PC-9 (cell line): ENCODE results near the gene GIGYF2. TPM values are rescaled to one million over a fixed set of nuclear protein-coding genes. Genes with fewer than 3 reads are reported as not detected.

ENCODE experiments used
- BruUV-seq: library from RNA; stranded (reverse); fragments of 400-500 nt; replicated peaks from 2 replicates; lab custom pipeline; 2021; lab: Mats Ljungman, UMichigan
- CTCF ChIA-PET: fragments of 300-600 bp; sonication (Branson Sonifier 250); formaldehyde crosslinking; loops from one replicate; lab custom pipeline; 2022; ENCODE audit warnings: antibody characterized with exemption; lab: Charles Lee
- POLR2A ChIA-PET: fragments of 300-600 bp; sonication (Branson Sonifier 250); formaldehyde crosslinking; loops from one replicate; lab custom pipeline; 2022; ENCODE audit warnings: antibody characterized with exemption; ENCODE audit not compliant: unreplicated experiment; lab: Charles Lee
- DNase-seq, 2 experiments: peaks; one replicate each; pipeline versions ENCODE4 v3.0.0 to v3.0.0-alpha.2; 2015 to 2022; ENCODE audit warnings: mixed read lengths in 1 of 2
- H2AFZ ChIP-seq: fragments of 200-600 bp; sonication (generic); 2 replicates; pipeline ENCODE4 v1.8.1; 2017; ENCODE audit warnings: antibody characterized with exemption
- H3F3A ChIP-seq: fragments of 200-600 bp; sonication (generic); 2 replicates; pipeline ENCODE4 v1.8.1; 2017; ENCODE audit warnings: antibody characterized with exemption, mild to moderate bottlenecking, low read depth; ENCODE audit not compliant: insufficient read depth
- H3K27ac ChIP-seq: fragments of 200-600 bp; sonication (generic); 2 replicates; pipeline ENCODE4 v1.6.1; 2016; ENCODE audit warnings: mixed run types
- H3K27me3 ChIP-seq: fragments of 200-600 bp; sonication (generic); 2 replicates; pipeline ENCODE4 v1.6.1; 2016; ENCODE audit warnings: low read depth, mixed run types; ENCODE audit not compliant: insufficient read depth
- H3K36me3 ChIP-seq: fragments of 200-600 bp; sonication (generic); 2 replicates; pipeline ENCODE4 v1.6.1; 2016; ENCODE audit warnings: low read depth, mixed run types
- H3K4me1 ChIP-seq: fragments of 200-600 bp; sonication (generic); replicated peaks from 2 replicates; pipeline ENCODE4 v1.6.1; 2016; ENCODE audit warnings: mixed run types; ENCODE audit not compliant: insufficient read depth
- H3K4me2 ChIP-seq: fragments of 200-600 bp; sonication (generic); 2 replicates; pipeline ENCODE4 v1.6.1; 2017; ENCODE audit warnings: mixed run types
- H3K4me3 ChIP-seq: fragments of 200-600 bp; sonication (generic); 2 replicates; pipeline ENCODE4 v1.6.1; 2016; ENCODE audit warnings: mixed run types
- H3K79me2 ChIP-seq: fragments of 200-600 bp; sonication (generic); 2 replicates; pipeline ENCODE4 v1.6.1; 2017; ENCODE audit warnings: low read depth, mixed run types
- H3K9me2 ChIP-seq: fragments of 200-600 bp; sonication (generic); 2 replicates; pipeline ENCODE4 v1.8.1; 2017; ENCODE audit warnings: mild to moderate bottlenecking; ENCODE audit not compliant: insufficient read depth
- H3K9me3 ChIP-seq: fragments of 200-600 bp; sonication (generic); 2 replicates; pipeline ENCODE4 v1.8.1; 2016; ENCODE audit warnings: low read depth; ENCODE audit not compliant: insufficient read depth
- H4K20me1 ChIP-seq: fragments of 200-600 bp; sonication (generic); 2 replicates; pipeline ENCODE4 v1.8.1; 2017; ENCODE audit not compliant: insufficient read depth
- CTCF ChIP-seq: fragments of 200-600 bp; sonication (generic); conservative IDR thresholded peaks from 2 replicates; pipeline ENCODE4 v1.6.1; 2017; ENCODE audit warnings: mixed run types, antibody characterized with exemption, mild to moderate bottlenecking, moderate library complexity
- EZH2 ChIP-seq: fragments of 200-600 bp; sonication (generic); IDR thresholded peaks from 2 replicates; pipeline ENCODE4 v1.8.0; 2017; ENCODE audit warnings: antibody characterized with exemption, low read depth
- intact Hi-C: fragments of 100-400 bp; cut with micrococcal nuclease; formaldehyde crosslinking; loops from one replicate; pipeline ENCODE4 v1.10.0; 2022; ENCODE audit not compliant: unreplicated experiment
- total RNA-seq: library from RNA; stranded (reverse); gene quantifications from 2 replicates; pipeline ENCODE4 v1.2.3, GENCODE V29; 2021

Gene GIGYF2
- total RNA-seq, 1 experiment from 2014 or later: 86.4 TPM

- no peaks in the 10 kb centered on the region for H3K79me2 ChIP-seq
- no peaks in the 10 kb centered on the region; the same call in 1 of the 2 replicates for H4K20me1 ChIP-seq
- no peak overlapping the region for H3K4me2 ChIP-seq
- H3K27me3 ChIP-seq: no peaks in the 10 kb centered on the region
- H3K4me1 ChIP-seq: peaks cover 7% of the 10 kb centered on the region
- H3K4me3 ChIP-seq: no peak overlapping the region
- POLR2A ChIA-PET: no interaction called here
- CTCF ChIA-PET: no interaction called here
- TF ChIP-seq CTCF: no peak
- TF ChIP-seq EZH2: no peak
- intact Hi-C loops: no loop called here
- H3K36me3 ChIP-seq: peaks cover 42% of the 10 kb centered on the region
- no peak for DNase-seq
- H3K9me3 ChIP-seq: no peaks in the 10 kb centered on the region
- peaks cover 13% of the 10 kb centered on the region for H3F3A ChIP-seq
- BruUV-seq: no TSS peak
- H3K27ac ChIP-seq: no peak overlapping the region
- H3K9me2 ChIP-seq: no peaks in the 10 kb centered on the region
- no peak overlapping the region for H2AFZ ChIP-seq
Measured at GRCh38 chr2:232800166-232800565, 103.0 kb downstream of the GIGYF2 start.

DNA sequence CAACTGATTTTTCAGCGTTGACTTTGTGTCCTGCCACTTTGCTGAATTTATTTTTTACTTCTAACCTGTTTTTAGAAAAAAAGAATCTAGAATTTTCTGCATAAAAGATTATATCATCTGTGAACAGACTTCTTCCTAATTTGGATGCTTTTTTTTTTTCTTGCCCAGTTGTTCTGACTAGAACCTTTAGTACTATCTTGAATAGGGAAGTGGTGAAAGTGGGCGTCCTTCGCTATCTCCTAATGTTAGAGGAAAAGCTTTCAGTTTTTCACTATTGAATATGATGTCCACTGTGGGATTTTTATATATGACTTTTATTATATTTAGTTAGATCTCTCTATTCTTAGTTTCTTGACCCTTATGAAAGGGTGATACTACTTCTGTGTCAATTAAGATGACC, 105.0 kb downstream of the GIGYF2 start:
- no peak overlapping the region for H3K4me2 ChIP-seq
- H3K27ac ChIP-seq: no peak overlapping the region
- H3K27me3 ChIP-seq: no peaks in the 10 kb centered on the region
- H3K9me3 ChIP-seq: no peaks in the 10 kb centered on the region
- peaks cover 32% of the 10 kb centered on the region for H3K36me3 ChIP-seq
- no peaks in the 10 kb centered on the region; the same call in none of the 2 replicates for H4K20me1 ChIP-seq
- POLR2A ChIA-PET: no interaction called here
- H3K4me3 ChIP-seq: no peak overlapping the region
- TF ChIP-seq EZH2 (no peak), CTCF (no peak)
- H3F3A ChIP-seq: peaks cover 3% of the 10 kb centered on the region; the same call in 1 of the 2 replicates
- no peak overlapping the region for H2AFZ ChIP-seq
- H3K79me2 ChIP-seq: no peaks in the 10 kb centered on the region
- no peak for DNase-seq
- CTCF ChIA-PET: no interaction called here
- no peaks in the 10 kb centered on the region for H3K4me1 ChIP-seq
- no TSS peak for BruUV-seq
- H3K9me2 ChIP-seq: no peaks in the 10 kb centered on the region
- intact Hi-C loops: no loop called here

DNA sequence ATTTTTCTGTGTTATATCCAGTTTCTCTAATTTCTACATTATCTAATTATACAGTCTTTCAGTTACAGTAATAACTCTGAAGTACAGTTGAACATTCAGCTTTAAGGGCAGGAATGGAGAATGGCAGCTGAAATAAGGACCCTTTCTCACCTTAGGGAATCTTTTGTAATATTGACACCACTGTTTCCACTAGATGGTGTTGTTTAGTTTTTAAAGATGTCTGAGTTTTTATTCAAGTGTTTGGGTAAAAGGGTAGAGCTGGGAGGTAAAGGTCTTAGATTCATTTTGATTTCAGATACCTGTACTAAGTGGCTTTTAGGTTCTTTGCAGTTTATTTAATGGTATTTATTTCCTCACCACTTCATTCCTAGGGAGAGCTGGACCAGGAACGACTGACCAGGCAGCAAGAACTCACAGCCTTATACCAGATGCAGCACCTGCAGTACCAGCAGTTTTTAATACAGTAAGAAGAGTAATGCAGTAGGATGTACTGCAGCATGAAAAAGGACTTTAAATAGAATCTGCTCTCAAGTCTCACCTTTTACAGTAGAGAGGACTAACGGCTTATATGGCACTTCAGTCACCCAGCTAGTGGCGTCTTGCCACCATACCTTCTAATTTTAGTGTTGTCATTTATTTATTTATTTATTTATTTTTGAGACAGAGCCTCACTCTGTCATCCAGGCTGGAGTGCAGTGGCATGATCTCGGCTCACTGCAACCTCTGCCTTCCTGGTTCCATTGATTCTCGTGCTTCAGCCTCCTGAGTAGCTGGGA, 112.4 kb downstream of the GIGYF2 start:
- 0 out of 2 replicates have a peak, but pooled peaks cover 7% of the 10 kb centered on the region for H3K4me1 ChIP-seq
- ChIA-PET CTCF (interaction anchor here (0.6 kb wide), 1 partner anchor 471 kb away, joined by 3 read pairs; no protein-coding TSS in a partner anchor), POLR2A (interaction anchor here (0.6 kb wide), 1 partner anchor 882 kb away, joined by 7 read pairs; no protein-coding TSS in a partner anchor)
- no peak for DNase-seq
- no peak overlapping the region for H3K27ac ChIP-seq
- no peak overlapping the region for H2AFZ ChIP-seq
- BruUV-seq: no TSS peak
- no peaks in the 10 kb centered on the region; the same call in 1 of the 2 replicates for H3K79me2 ChIP-seq
- peaks cover 57% of the 10 kb centered on the region for H3K36me3 ChIP-seq
- H3K4me2 ChIP-seq: no peak overlapping the region
- TF ChIP-seq EZH2 (no peak), CTCF (peak; percentile 51)
- intact Hi-C loops: no loop called here
- H3K4me3 ChIP-seq: no peak overlapping the region
- no peaks in the 10 kb centered on the region for H3K9me3 ChIP-seq
- H4K20me1 ChIP-seq: no peaks in the 10 kb centered on the region; the same call in 1 of the 2 replicates
- H3K27me3 ChIP-seq: no peaks in the 10 kb centered on the region
- H3F3A ChIP-seq: peaks cover 2% of the 10 kb centered on the region
- H3K9me2 ChIP-seq: no peaks in the 10 kb centered on the region
